ENCODE measurements around the gene SUOX.

GRCh38 chr12:56040151-56040550, 43.1 kb downstream of the SUOX start:
- TF ChIP-seq POLR2A (IDR thresholded peaks at IDR 0.05): no peak
- TF ChIP-seq POLR2AphosphoS5 (IDR thresholded peaks at IDR 0.05): no peak
- TF ChIP-seq, protein P1, sequence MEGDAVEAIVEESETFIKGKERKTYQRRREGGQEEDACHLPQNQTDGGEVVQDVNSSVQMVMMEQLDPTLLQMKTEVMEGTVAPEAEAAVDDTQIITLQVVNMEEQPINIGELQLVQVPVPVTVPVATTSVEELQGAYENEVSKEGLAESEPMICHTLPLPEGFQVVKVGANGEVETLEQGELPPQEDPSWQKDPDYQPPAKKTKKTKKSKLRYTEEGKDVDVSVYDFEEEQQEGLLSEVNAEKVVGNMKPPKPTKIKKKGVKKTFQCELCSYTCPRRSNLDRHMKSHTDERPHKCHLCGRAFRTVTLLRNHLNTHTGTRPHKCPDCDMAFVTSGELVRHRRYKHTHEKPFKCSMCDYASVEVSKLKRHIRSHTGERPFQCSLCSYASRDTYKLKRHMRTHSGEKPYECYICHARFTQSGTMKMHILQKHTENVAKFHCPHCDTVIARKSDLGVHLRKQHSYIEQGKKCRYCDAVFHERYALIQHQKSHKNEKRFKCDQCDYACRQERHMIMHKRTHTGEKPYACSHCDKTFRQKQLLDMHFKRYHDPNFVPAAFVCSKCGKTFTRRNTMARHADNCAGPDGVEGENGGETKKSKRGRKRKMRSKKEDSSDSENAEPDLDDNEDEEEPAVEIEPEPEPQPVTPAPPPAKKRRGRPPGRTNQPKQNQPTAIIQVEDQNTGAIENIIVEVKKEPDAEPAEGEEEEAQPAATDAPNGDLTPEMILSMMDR (IDR thresholded peaks at IDR 0.05): no peak

All from prostate gland (tissue), 2 donors.